Stimulated activated CD4-positive, alpha-beta T cell treated with anti-CD3 and anti-CD28 coated beads, Interleukin-1b, Interleukin-23, amount 100 ng/mL, for 48 hours (primary cell): ENCODE results near the gene TPSG1.
"Not testable (repeated sequence)": the region's sequence is repeated elsewhere in the genome, so short reads cannot be mapped to it uniquely, and the experiment has no call there.

Source experiments
- DNase-seq: peaks from one replicate; pipeline ENCODE4 v3.0.0-alpha.2; 2020

Gene TPSG1

DNA sequence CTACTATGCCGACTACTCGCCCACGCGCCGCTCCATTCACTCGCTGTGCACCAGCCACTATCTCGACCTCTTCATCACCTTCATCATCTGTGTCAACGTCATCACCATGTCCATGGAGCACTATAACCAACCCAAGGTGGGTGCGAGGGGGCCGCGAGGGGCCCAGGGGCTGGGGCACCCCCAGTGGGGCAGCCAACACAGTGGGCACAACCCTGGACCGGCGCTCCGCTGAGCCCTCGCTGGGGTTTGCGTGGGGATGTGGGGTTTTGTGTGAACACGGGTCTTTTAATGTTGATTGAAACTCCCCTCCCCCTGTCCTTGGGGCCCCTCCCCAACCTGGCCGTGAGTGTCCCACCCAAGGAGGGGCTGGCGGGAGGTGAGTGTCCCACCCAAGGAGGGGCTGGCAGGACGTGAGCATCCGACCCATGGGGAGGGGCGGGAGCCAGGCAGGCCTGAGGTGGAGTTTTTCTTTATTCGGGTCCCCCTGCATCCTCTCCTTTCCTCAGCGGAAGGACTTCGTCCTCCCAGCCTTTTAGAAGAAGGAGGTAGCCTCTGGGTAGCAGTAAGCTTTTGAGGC lies 11.2 kb downstream of the TPSG1 start:
- no peak for DNase-seq

DNA sequence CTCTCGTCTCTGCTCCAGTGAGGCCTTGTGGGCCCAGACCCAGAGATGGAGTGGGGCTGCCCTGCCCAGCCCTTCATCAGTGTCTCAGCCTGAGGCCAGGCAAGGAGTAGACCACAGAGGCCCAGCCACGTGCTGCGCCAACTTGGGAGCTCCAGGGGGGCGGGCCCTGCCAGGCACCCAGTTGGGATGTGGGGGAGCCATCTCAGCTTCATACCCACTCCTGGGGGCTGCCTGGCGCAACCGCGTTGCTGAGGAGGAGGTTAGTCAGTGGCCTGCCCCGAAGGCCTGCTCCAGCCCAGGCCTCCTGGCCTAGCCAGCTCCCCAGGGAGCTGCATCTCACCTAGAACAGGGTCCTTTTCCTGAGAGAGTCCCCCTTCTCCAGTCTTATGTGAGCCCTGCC lies 11.8 kb downstream of the TPSG1 start:
- DNase-seq: no peak

DNA sequence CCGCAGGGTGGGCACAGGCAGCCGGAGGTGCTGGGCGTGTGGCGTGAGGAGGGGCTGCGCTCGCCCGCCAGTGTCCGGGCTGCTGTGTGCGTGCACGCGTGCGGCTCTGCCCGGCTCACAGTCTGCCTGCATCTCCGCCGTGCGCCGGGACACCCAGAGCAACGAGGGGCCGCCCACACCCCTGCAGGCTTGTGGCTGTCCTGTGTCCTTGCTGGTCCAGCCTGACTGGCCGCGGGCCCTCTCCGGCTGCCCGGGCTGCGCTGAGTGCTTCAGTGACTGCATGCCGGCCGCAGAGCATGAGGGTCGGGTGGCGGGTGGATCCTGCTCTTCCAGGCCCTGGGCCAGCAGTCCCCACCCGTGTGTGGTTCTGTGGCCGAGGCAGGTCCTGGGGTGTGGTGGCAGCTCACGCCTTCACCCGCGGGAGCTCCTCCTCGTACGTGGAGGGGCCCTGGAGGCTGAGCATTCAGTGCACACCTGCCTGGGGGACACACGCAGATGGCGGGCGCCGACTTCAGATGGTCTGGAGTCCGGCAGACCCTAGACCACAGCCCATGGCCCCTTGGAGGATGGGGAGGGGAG lies 12.4 kb downstream of the TPSG1 start:
- no peak for DNase-seq

DNA sequence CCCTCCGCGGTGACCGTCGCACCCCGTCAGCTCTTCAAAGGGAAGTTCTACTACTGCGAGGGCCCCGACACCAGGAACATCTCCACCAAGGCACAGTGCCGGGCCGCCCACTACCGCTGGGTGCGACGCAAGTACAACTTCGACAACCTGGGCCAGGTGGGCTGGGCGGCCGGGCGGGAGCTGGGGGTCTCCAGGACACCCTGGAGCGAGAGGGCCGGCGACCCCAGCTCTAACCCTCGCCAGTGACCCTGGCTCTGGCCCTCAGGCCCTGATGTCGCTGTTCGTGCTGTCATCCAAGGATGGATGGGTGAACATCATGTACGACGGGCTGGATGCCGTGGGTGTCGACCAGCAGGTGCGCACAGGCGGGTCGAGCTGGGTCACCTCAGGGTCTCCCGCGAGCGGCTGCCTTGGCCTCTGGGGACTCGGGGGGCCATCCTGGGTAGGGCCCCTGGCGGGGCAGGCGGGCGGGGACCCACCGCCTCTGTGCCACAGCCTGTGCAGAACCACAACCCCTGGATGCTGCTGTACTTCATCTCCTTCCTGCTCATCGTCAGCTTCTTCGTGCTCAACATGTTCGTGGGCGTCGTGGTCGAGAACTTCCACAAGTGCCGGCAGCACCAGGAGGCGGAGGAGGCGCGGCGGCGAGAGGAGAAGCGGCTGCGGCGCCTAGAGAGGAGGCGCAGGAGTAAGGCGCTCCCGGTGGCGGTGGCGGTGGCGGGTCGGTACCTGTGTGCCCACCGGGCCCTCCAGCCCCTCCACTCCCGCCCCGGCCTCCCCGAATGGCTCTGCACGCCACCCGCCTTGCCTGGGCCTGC lies 13.4 kb downstream of the TPSG1 start:
- DNase-seq: no peak

GRCh38 chr16:1210461-1210860 lies 14.6 kb downstream of the TPSG1 start:
- no peak for DNase-seq

DNA sequence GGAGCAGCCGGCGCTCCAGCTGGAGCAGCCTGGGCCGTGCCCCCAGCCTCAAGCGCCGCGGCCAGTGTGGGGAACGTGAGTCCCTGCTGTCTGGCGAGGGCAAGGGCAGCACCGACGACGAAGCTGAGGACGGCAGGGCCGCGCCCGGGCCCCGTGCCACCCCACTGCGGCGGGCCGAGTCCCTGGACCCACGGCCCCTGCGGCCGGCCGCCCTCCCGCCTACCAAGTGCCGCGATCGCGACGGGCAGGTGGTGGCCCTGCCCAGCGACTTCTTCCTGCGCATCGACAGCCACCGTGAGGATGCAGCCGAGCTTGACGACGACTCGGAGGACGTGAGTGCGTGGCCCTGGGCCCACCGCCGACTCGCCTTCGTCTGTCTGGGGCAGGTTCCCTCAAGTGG lies 16.0 kb downstream of the TPSG1 start:
- no peak for DNase-seq

- DNase-seq: no peak
Measured at GRCh38 chr16:1208239-1208830, 16.7 kb downstream of the TPSG1 start.

- DNase-seq: no peak
Measured at GRCh38 chr16:1206786-1207185, 18.3 kb downstream of the TPSG1 start.

- no peak for DNase-seq
Measured at GRCh38 chr16:1206326-1206725, 18.7 kb downstream of the TPSG1 start.

- DNase-seq: no peak
Measured at GRCh38 chr16:1204933-1205332, 20.1 kb downstream of the TPSG1 start.

DNA sequence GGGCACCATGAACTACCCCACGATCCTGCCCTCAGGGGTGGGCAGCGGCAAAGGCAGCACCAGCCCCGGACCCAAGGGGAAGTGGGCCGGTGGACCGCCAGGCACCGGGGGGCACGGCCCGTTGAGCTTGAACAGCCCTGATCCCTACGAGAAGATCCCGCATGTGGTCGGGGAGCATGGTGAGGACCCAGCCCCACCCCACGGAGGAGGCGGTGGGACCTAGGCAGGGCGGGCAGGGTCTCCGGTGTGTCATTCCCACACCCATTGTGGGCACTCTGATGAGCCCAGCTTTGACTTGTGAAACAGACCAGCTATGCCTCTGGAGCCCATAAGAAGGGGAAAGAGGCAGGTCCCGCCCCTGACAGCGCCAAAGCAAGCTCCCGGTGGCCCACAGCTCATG lies 22.8 kb downstream of the TPSG1 start:
- DNase-seq: no peak

DNA sequence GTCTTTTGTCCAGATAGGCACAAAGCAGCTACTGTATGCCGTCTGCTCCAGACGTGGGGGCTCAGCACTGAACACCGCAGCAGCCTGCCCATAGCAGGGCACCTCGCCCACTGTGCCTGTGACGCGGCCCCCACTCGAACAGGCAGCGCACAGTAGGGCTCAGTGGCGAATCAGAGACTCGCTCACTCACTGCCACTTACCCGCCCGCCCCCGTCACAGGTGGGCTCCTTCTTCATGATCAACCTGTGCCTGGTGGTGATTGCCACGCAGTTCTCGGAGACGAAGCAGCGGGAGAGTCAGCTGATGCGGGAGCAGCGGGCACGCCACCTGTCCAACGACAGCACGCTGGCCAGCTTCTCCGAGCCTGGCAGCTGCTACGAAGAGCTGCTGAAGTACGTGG lies 23.6 kb downstream of the TPSG1 start:
- no peak for DNase-seq

DNA sequence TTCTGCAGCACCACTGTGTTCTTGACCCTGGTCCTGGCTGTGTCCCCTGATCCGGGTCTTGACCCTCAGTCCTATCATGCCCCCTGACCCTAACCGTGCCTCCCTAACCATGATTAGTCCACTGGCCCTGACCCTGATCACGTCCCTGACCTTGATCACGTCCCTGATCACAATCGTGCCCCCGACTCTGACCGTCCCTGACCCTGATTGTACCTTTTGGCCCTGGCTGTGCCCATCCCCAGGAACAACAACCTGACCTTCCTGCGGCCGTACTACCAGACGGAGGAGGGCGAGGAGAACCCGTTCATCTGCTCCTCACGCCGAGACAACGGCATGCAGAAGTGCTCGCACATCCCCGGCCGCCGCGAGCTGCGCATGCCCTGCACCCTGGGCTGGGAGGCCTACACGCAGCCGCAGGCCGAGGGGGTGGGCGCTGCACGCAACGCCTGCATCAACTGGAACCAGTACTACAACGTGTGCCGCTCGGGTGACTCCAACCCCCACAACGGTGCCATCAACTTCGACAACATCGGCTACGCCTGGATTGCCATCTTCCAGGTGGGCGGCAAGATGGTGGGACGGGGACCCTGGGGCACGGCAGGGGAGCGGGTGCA lies 24.9 kb downstream of the TPSG1 start:
- DNase-seq: no peak

- DNase-seq: no peak
Measured at GRCh38 chr16:1199347-1200013, 25.6 kb downstream of the TPSG1 start.

DNA sequence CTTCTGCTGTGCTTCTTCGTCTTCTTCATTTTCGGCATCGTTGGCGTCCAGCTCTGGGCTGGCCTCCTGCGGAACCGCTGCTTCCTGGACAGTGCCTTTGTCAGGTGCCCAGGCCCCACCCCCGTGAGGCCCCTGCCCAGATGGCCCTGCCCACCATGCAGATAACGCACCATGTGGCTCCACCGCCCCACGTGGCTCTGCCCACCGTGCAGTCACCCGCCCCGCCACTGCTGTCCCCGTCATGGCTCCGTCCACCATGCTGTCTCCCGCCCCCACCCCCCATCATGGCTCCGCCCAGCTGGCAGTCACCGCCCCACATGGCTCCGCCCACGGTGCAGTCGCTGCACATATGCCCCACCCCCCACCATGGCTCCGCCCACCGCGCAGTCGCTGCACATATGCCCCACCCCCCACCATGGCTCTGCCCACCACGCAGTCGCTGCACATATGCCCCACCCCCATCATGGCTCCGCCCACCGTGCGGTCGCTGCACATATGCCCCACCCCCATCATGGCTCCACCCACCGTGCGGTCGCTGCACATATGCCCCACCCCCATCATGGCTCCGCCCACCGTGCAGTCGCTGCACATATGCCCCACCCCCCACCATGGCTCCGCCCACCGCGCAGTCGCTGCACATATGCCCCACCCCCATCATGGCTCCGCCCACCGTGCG lies 26.3 kb downstream of the TPSG1 start:
- DNase-seq: not testable (repeated sequence)

- no peak for DNase-seq
Measured at GRCh38 chr16:1198194-1198593, 26.9 kb downstream of the TPSG1 start.

DNA sequence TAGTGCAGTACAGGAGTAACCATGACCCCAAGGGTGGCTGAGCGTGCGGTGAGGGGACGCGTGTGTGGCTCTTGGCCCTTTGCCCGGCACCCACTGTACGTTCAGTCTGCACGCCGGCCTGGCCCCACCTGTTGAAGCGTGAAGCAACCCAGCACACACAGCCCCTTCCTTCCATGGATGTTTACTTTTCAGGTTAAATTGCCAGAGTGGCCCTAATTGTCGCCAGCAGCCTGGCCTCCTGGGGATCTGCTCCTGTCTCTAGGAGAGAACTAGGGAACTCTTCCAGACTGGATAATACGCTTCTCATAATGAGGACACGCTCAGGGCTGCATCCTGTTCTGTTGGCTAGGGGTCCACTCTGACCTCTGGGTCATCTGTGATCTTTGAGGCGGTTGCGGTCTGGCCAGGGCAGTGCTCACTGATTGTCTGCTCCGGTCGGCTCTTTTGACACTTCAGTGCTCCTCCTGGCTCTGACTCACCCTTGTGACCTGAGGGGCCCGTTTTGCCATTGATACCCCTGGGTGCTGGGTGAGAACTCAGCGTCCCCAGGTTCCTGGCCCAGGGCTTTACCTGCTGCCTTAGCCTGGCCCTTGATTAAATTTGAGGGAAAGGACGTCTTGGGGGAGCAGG lies 27.7 kb downstream of the TPSG1 start:
- no peak for DNase-seq

GRCh38 chr16:1196494-1196893 lies 28.6 kb downstream of the TPSG1 start:
- DNase-seq: no peak

DNA sequence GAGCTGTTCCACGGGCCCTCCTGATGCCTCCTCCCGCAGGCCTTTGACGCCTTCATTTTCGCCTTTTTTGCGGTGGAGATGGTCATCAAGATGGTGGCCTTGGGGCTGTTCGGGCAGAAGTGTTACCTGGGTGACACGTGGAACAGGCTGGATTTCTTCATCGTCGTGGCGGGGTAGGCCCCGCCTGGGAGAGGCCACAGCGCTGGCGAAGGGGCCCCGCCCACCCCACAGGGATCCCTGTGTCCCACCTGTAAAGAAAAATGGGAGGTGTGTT lies 29.7 kb downstream of the TPSG1 start:
- no peak for DNase-seq

DNA sequence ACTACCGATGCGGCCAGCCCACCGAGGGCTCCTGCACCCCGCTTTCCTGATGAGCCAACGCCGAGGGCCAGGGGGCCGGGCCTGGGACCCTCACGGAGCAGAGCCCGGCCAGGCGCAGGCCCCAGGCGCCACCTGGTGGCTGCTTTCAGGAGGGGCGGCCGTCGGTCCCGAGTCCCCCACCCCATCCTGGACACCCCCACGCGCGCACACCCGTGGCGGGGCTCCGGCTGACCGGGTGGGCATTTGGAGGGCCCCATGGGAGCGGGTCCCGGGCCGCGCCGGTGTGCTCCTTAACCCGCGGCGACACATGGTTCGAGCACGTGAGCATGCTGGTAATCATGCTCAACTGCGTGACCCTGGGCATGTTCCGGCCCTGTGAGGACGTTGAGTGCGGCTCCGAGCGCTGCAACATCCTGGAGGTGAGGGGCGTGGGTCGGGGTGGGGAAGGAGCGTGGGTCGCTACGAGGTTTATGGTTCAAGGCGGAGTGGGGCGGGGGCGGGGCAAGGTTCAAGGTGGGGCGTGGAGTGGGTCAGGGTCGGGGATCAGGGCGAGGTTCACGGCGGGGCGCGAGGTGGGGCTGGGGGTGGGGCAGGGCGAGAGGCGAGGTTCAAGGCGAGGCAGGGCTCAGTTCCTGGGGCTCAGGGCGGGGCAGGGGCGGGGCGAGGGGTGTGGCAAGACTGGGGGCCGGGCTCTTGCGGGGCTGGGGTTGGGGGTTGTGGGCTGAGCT lies 30.2 kb downstream of the TPSG1 start:
- DNase-seq: no peak

DNA sequence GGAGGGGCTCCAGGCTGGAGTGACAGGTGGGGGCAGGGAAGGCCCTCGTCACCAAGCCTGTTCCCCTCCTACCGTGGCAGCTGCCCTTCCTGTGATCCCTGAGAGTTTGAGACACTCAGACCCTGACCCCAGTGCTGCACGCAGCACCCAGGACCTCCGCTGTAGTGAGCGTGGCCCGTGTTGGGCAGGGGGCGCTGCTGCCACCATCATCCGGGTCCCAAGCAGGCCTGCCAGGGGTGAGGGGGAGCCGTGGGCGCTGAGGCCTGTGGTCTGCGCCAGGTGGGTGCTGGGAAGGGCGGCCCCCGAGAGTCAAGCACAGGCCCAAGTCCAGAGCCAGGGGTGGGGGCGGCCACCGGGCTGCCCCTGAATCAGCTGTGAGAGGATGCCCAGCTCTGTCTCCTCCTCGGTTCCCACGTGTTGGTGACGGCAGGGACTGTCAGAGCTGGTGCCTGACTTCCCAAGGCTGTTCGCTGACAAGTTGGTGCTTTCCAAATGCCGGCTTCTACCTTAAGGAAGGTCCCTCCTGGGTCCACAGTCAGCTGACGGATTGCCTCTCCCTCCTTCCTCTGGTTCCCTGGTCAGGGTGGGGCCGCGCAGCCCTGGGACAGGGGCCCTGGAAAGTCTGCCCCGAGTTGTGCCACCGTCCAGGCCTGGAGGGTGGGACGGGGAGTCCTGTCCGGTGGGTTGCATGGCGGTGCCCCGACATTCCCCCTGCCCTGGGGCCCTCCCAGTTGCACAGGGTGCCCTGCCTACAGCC lies 31.1 kb downstream of the TPSG1 start:
- no peak for DNase-seq
